HG03558 (cell line): ENCODE measurements around the gene COA5.

ENCODE experiments used
- ATAC-seq: cut with Tn5 transposase; IDR thresholded peaks from one replicate; pipeline ENCODE4 v1.9.1; 2021; ENCODE audit warnings: moderate number of reproducible peaks; ENCODE audit not compliant: unreplicated experiment; ENCODE audit errors: extremely low read depth

Gene COA5

DNA sequence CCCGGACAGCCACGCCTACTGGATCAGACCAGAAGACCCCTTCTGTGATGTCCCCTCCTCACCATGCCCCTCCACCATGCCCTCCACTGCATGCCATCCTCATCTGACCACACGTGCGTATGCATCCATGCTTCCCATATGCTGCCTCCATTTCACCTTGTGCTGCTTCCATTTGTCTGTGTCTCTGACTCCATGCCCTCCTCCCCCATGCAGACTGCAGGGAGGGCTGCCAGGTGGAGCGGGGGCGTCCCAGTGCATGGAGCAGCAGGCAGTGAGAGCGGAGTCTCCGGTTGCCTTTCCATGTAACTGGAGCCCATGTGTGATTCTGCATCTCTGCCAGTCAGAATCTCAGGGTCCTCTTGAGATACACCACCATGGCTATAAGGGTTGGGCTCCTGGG is 52.6 kb downstream of the COA5 start:
- ATAC-seq = no peak

DNA sequence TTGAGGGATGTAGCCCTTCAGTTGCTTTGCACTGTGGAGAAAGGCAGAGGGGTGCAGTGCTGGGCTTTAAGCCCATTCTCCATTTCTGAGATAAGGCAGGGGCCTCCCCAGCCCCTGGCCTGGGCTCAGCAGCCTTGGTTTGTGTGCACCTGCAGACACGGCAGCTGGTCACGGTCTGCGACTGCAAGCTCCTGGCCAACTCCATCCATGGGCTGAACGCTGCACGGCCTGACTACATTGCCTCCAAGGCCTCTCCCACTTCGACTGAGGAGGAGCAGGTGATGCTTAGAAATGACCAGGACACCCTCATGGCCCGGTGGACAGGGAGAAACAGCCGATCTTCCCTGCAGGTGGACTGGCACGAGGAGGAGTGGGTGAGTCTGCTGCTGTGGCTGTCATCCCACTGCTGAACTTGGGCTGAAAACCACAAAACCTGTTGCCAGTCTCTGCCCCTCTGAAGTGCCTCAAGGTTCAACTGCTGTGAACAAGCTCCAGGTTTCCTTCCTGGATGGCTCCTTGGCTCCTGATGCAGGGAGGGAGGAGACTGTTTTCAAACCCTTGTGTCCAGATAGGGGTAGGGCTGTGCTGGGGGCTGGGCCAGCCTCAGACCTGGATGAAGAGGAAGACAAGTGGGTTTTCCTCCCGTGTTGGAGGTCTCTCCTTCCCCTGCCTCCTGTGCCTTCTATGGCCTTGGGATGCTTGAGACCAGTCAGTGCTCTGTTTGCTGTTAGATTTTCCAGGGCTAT is 54.0 kb downstream of the COA5 start:
- ATAC-seq = no peak

DNA sequence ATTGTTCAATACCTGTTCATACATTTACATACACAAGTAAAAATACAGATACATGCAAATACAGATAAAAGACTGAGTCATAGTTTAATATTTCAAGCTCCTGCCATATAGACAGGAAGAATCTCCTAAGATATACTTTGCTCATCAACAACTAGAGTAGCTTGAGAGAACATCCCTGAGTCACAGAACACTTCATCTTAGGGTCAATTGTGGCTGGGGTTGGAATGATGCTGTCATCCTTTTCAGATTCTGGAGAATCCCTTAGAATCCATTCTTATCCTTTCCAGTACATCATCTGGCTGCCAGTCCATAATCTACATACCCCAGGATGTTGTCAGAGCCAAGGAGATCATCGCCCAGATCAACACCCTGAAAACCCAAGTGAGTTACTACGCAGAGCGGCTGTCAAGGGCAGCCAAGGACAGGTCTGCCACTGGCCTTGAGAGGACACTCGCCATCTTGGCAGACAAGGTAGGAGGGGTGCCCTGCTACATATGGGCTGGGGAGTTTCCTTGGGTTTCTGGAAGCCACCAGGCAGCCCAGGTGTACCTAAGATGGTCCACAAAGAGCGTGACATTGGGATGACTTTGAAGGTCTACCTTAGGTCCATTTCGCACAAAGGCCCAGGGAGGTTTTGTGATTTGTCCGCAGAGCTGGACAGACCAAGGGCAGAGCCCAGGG is 55.7 kb downstream of the COA5 start:
- no peak for ATAC-seq

DNA sequence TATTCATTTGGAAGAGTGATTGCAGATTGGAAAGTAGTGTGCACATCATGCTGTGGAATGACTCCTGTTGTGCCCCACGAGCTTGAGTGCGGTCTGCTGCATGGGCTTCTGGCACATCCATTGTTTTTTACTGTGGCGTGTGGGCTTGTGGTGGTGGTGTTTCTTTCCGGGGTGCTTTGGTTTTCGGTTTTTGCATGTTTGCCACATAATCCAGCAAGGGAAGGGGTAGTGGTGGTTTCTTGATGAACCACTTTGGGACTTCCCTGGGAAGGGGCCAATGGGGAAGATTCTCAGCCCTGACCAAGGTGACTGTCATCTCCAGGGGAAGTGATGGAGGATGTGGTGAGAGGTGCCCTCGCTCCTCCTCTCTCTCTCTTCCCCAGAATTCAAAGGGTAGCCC is 57.0 kb downstream of the COA5 start:
- ATAC-seq = no peak

DNA sequence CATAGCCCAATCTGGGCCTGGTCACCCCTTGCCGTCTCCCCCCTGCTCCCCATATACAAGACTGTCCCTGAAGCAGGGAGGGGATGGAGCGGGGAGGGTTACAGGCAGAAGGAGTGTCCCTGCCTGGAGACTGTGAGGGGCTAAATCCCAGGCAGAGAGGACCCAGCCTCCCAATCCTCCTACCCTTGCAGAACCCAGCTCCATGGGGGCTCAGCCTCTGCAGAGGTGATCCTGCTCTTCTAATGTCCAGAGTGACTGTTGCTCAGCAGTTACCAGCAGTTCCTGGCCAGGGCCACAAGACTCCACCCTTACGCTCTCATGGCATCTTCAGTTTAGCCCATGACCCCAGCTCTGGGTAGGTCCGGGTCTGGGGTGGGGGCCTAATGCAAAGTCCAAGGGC is 58.1 kb downstream of the COA5 start:
- ATAC-seq = no peak
